IMR-90 (cell line): ENCODE results near the gene HOGA1. TPM values are rescaled to one million over a fixed set of nuclear protein-coding genes. Genes with fewer than 3 reads are reported as not detected.
A peak's percentile ranks its signal among the peaks of the same experiment; 100 is the strongest.
"Not testable (repeated sequence)": the region's sequence is repeated elsewhere in the genome, so short reads cannot be mapped to it uniquely, and the experiment has no call there.

Experiments
- ATAC-seq: fragments of 200-7000 bp; cut with Tn5 transposase; 2 replicates; pipeline ENCODE4 v1.9.1; 2020; ENCODE audit warnings: low read depth, mild to moderate bottlenecking, moderate library complexity
- BruUV-seq: library from RNA; stranded (reverse); fragments of 400-500 nt; replicated peaks from 2 replicates; lab custom pipeline; 2021; lab: Mats Ljungman, UMichigan
- CTCF ChIA-PET: fragments of 300-600 bp; formaldehyde crosslinking; extraction: SDS; loops from one replicate; lab custom pipeline; 2021; ENCODE audit warnings: antibody characterized with exemption; lab: Yijun Ruan, JAX
- POLR2A ChIA-PET: fragments of 300-600 bp; sonication (Branson Sonifier 250); formaldehyde crosslinking; loops from one replicate; lab custom pipeline; 2022; ENCODE audit warnings: antibody characterized with exemption; ENCODE audit not compliant: unreplicated experiment; lab: Charles Lee
- DNase-seq: peaks from one replicate; pipeline ENCODE4 v3.0.0; 2013
- H2AFZ ChIP-seq: replicated peaks from 2 replicates; pipeline ENCODE3; 2013; ENCODE audit warnings: low read length, mild to moderate bottlenecking; ENCODE audit not compliant: poor library complexity
- H2AK5ac ChIP-seq: 2 replicates; pipeline ENCODE4 v1.6.1; 2013; ENCODE audit warnings: low read depth, low read length, inconsistent platforms
- H2AK9ac ChIP-seq: replicated peaks from 2 replicates; pipeline ENCODE3; 2013; ENCODE audit warnings: mild to moderate bottlenecking, low read depth, low read length, moderate library complexity; ENCODE audit not compliant: poor library complexity
- H2BK120ac ChIP-seq: 2 replicates; pipeline ENCODE4 v1.6.1; 2013; ENCODE audit warnings: low read depth, low read length, inconsistent platforms
- H2BK15ac ChIP-seq: 3 replicates; pipeline ENCODE4 v1.6.1; 2013; ENCODE audit warnings: low read depth, low read length, inconsistent platforms
- H2BK20ac ChIP-seq: 2 replicates; pipeline ENCODE4 v1.6.1; 2013; ENCODE audit warnings: low read depth, mild to moderate bottlenecking, inconsistent platforms, low read length, moderate library complexity
- H2BK5ac ChIP-seq: 2 replicates; pipeline ENCODE4 v1.6.1; 2013; ENCODE audit warnings: mild to moderate bottlenecking, low read depth, low read length, inconsistent platforms; ENCODE audit not compliant: poor library complexity, severe bottlenecking
- H3K14ac ChIP-seq: replicated peaks from 2 replicates; pipeline ENCODE4 v1.6.1; 2013; ENCODE audit warnings: low read depth, low read length, inconsistent platforms
- H3K18ac ChIP-seq: 2 replicates; pipeline ENCODE4 v1.6.1; 2013; ENCODE audit warnings: low read depth, low read length, control low read depth
- H3K23ac ChIP-seq: 2 replicates; pipeline ENCODE4 v1.6.1; 2013; ENCODE audit warnings: low read depth, low read length, inconsistent platforms
- H3K27ac ChIP-seq: 2 replicates; pipeline ENCODE4 v1.5.1; 2013; ENCODE audit warnings: mild to moderate bottlenecking, control low read depth, low read length; ENCODE audit not compliant: insufficient read depth
- H3K27me3 ChIP-seq: 2 replicates; pipeline ENCODE4 v1.6.1; 2013; ENCODE audit warnings: low read length; ENCODE audit not compliant: control insufficient read depth, insufficient read depth
- H3K36me3 ChIP-seq: 2 replicates; pipeline ENCODE4 v1.6.1; 2013; ENCODE audit warnings: low read length, mixed read lengths; ENCODE audit not compliant: control insufficient read depth, insufficient read depth
- H3K4ac ChIP-seq: 2 replicates; pipeline ENCODE4 v1.6.1; 2013; ENCODE audit warnings: low read depth, low read length, inconsistent platforms
- H3K4me1 ChIP-seq: 2 replicates; pipeline ENCODE4 v1.6.1; 2013; ENCODE audit warnings: low read length, mixed read lengths; ENCODE audit not compliant: control insufficient read depth, insufficient read depth
- H3K4me2 ChIP-seq: 2 replicates; pipeline ENCODE4 v1.6.1; 2013; ENCODE audit warnings: low read depth, mild to moderate bottlenecking, control low read depth, low read length, moderate library complexity
- H3K4me3 ChIP-seq: 2 replicates; pipeline ENCODE4 v1.5.1; 2013; ENCODE audit warnings: low read depth, mild to moderate bottlenecking, control low read depth, low read length, moderate library complexity; ENCODE audit not compliant: insufficient read depth
- H3K56ac ChIP-seq: 2 replicates; pipeline ENCODE4 v1.6.1; 2013; ENCODE audit warnings: low read length, inconsistent platforms; ENCODE audit not compliant: insufficient read depth; ENCODE audit errors: extremely low read depth
- H3K79me1 ChIP-seq, 2 experiments: 2 replicates each; pipeline ENCODE4 v1.6.1; 2013; ENCODE audit warnings: low read length in 2 of 2, inconsistent platforms in 1 of 2, low read depth in 1 of 2
- H3K9ac ChIP-seq: 2 replicates; pipeline ENCODE4 v1.6.1; 2013; ENCODE audit warnings: low read depth, low read length, control low read depth
- H3K9me1 ChIP-seq: 2 replicates; pipeline ENCODE4 v1.6.1; 2013; ENCODE audit warnings: low read length, inconsistent platforms; ENCODE audit not compliant: insufficient read depth
- H3K9me3 ChIP-seq: 2 replicates; pipeline ENCODE4 v1.6.1; 2013; ENCODE audit warnings: low read length; ENCODE audit not compliant: control insufficient read depth, insufficient read depth
- H4K20me1 ChIP-seq: 2 replicates; pipeline ENCODE4 v1.6.1; 2013; ENCODE audit warnings: low read length, inconsistent platforms; ENCODE audit not compliant: insufficient read depth
- H4K5ac ChIP-seq: 2 replicates; pipeline ENCODE4 v1.6.1; 2013; ENCODE audit warnings: mild to moderate bottlenecking, low read depth, low read length, control low read depth
- H4K8ac ChIP-seq, 2 experiments: 2 replicates each; pipeline ENCODE4 v1.6.1; 2013; ENCODE audit warnings: low read depth in 2 of 2, low read length in 2 of 2, control low read depth in 1 of 2, inconsistent platforms in 1 of 2
- H4K91ac ChIP-seq: 2 replicates; pipeline ENCODE4 v1.6.1; 2013; ENCODE audit warnings: low read depth, low read length, inconsistent platforms; ENCODE audit not compliant: insufficient read depth
- MAFK ChIP-seq: IDR thresholded peaks from 2 replicates; pipeline ENCODE4 v1.6.1; 2012; ENCODE audit warnings: low read depth, low read length, improper control_type of control experiment
- WGBS, 2 experiments: methylation state at CpG; one replicate each; pipeline versions ENCODE4 v1.1.5 to v1.1.7; 2013; ENCODE audit warnings: missing lambda C conversion rate in 2 of 2; ENCODE audit not compliant: insufficient read length in 1 of 2; ENCODE audit errors: extremely low coverage in 2 of 2; 5-methylcytosine and 5-hydroxymethylcytosine counted together
- dilution Hi-C: fragments of 300-500 bp; cut with HindIII; formaldehyde crosslinking; loops from one replicate; pipeline ENCODE4 v1.14.3; 2018; ENCODE audit warnings: low sequenced_read_pairs; ENCODE audit not compliant: unreplicated experiment
- in situ Hi-C: fragments of 300-500 bp; cut with MboI; formaldehyde crosslinking; loops from 3 replicates; pipeline ENCODE4 v1.14.3; 2019; ENCODE audit warnings: low sequenced_read_pairs, inconsistent platforms, mixed read lengths
- intact Hi-C: fragments of 100-400 bp; cut with micrococcal nuclease; formaldehyde crosslinking; loops from 2 replicates; pipeline ENCODE4 v1.10.0; 2022
- polyA plus RNA-seq, 3 experiments: library from polyadenylated mRNA; depleted of rRNA; stranded (reverse); fragments of >200 nt; gene quantifications; 2 replicates each; pipeline ENCODE4 v1.2.3, GENCODE V29; 2012; ENCODE audit warnings: low replicate concordance in 1 of 3
- total RNA-seq: library from RNA; depleted of rRNA; stranded (reverse); fragments of >200 nt; gene quantifications from 2 replicates; pipeline ENCODE4 v1.2.3, GENCODE V29; 2012

The HOGA1 gene
- total and polyA plus RNA-seq, 2 of the 4 experiments (the other 2 are of a cell fraction): 0.36 to 0.41 TPM

- no CpG with 5 or more reads among the region's 5 CpGs for WGBS, 2 experiments
- CTCF ChIA-PET: interaction anchor here (1.6 kb wide), 1 partner anchor 36 kb away, joined by 4 read pairs; no protein-coding TSS in a partner anchor
- Histone ChIP-seq H3K9me1 (peaks cover 11% of the 10 kb centered on the region), H3K4me1 (peaks cover 16% of the 10 kb centered on the region)
- dilution Hi-C loops, ATAC-seq, H3K4ac ChIP-seq, H3K27me3 ChIP-seq, H2BK5ac ChIP-seq, H2AFZ ChIP-seq, POLR2A ChIA-PET, H3K9me3 ChIP-seq, H3K4me2 ChIP-seq, H3K36me3 ChIP-seq, H4K5ac ChIP-seq, BruUV-seq, H3K9ac ChIP-seq, H3K4me3 ChIP-seq, H3K14ac ChIP-seq, H3K18ac ChIP-seq, H2BK120ac ChIP-seq, H3K27ac ChIP-seq, H4K20me1 ChIP-seq, H2BK20ac ChIP-seq, DNase-seq, H2BK15ac ChIP-seq, intact Hi-C loops, H3K56ac ChIP-seq, H3K79me1 ChIP-seq, H2AK5ac ChIP-seq, H4K91ac ChIP-seq, H2AK9ac ChIP-seq, H4K8ac ChIP-seq, H3K23ac ChIP-seq: not testable (repeated sequence)
- in situ Hi-C loops: loop anchor here (10.0 kb wide), 1 partner anchor 158 kb away; the partner anchor contains the start of gene ZFYVE27
- 0 out of 2 replicates have a peak, but pooled peaks have one; percentile 16 for TF ChIP-seq MAFK
Observed at GRCh38 chr10:97576487-97576886, 7.7 kb upstream of the HOGA1 start.
